A549 treated with Mapracorat at 1 μM for 4 hours (cell line): Measurements from ENCODE around the gene XPO6. TPM values are rescaled to one million over a fixed set of nuclear protein-coding genes. Genes with fewer than 3 reads are reported as not detected.

Experiments
- total RNA-seq: library from RNA; stranded (reverse); fragments of 200-300 nt; extraction: Qiagen RNA extraction; gene quantifications from 5 replicates; pipeline ENCODE4 v1.2.3, GENCODE V29; 2022

The XPO6 gene, protein sequence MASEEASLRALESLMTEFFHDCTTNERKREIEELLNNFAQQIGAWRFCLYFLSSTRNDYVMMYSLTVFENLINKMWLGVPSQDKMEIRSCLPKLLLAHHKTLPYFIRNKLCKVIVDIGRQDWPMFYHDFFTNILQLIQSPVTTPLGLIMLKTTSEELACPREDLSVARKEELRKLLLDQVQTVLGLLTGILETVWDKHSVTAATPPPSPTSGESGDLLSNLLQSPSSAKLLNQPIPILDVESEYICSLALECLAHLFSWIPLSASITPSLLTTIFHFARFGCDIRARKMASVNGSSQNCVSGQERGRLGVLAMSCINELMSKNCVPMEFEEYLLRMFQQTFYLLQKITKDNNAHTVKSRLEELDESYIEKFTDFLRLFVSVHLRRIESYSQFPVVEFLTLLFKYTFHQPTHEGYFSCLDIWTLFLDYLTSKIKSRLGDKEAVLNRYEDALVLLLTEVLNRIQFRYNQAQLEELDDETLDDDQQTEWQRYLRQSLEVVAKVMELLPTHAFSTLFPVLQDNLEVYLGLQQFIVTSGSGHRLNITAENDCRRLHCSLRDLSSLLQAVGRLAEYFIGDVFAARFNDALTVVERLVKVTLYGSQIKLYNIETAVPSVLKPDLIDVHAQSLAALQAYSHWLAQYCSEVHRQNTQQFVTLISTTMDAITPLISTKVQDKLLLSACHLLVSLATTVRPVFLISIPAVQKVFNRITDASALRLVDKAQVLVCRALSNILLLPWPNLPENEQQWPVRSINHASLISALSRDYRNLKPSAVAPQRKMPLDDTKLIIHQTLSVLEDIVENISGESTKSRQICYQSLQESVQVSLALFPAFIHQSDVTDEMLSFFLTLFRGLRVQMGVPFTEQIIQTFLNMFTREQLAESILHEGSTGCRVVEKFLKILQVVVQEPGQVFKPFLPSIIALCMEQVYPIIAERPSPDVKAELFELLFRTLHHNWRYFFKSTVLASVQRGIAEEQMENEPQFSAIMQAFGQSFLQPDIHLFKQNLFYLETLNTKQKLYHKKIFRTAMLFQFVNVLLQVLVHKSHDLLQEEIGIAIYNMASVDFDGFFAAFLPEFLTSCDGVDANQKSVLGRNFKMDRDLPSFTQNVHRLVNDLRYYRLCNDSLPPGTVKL
- 74.1 to 104 TPM (median 97.1 TPM) in 5 replicates for total RNA-seq

DNA sequence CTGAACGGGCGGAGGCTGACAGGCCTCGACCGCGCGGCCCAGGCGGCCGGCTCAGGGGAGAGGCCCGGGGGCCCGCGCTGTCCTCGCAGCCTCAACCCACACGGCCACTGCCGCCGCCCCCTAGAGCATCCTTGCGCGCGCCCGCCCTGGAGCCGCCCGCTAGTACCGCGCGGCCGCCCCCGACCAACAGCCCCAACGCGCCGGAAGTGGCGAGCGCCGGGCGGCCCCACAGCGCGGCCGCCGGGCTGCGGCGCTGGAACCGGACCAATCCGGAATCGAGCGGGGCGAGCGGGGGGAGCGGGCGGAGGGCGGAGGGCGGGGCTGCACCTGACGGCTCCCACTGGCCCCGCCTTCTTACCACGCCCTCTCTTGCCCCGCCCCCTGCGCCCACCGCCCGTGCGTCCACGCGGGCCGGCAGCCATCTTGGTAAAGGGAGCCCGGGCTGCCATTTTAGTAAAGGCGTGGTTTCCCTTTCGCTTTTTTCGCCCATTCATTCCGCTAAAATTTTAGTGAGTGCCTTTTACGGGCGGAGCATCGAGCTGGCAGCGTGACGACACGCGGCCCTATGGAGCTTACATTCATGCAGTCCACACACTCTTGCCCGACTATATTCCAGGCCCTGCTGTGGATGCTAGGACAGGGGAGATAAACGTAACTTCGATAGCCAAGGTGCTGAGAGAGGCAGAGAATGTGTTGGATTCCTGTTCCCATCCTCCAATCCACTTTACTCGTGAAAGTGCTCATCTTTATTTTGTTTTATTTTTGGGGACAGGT is at the start of gene XPO6:
TSS of gene XPO6 (minus strand) at position 208 of the 774 bp plus-strand sequence. CDS start 597 bp downstream, outside the sequence.

GRCh38 chr16:28063591-28064061 is 148.1 kb downstream of the XPO6 start, which contains the start of gene GSG1L:
Gene GSG1L (minus strand): TSS chr16:28063714. CDS start chr16:28063424, 290 bp downstream.

Other genes starting within 250 kb of the XPO6 start
- gene GSG1L, start 148.3 kb downstream of the XPO6 start, total RNA-seq: not detected in 5 replicates
- 0.19 to 0.36 TPM (median 0.26 TPM) in 5 replicates for gene SBK1, start 80.6 kb upstream of the XPO6 start, total RNA-seq
- 1.2 to 2.0 TPM (median 1.7 TPM) in 5 replicates for gene NPIPB6, start 151.5 kb upstream of the XPO6 start, total RNA-seq
- 61.2 to 124 TPM (median 71.7 TPM) in 5 replicates for gene EIF3CL, start 191.9 kb upstream of the XPO6 start, total RNA-seq